K562 (cell line): ENCODE results near the gene OR6C1. TPM values are rescaled to one million over a fixed set of nuclear protein-coding genes. Genes with fewer than 3 reads are reported as not detected.

Source experiments
- ATAC-seq: fragments of 200-7000 bp; cut with Tn5 transposase; 3 replicates; pipeline ENCODE4 v1.9.1; 2020; ENCODE audit warnings: moderate library complexity
- BruUV-seq: library from RNA; stranded (reverse); fragments of 400-500 nt; replicated peaks from 2 replicates; lab custom pipeline; 2021; lab: Mats Ljungman, UMichigan
- CTCF ChIA-PET: fragments of 300-600 bp; formaldehyde crosslinking; extraction: SDS; loops from one replicate; lab custom pipeline; 2021; ENCODE audit warnings: low intra/inter-chr PET ratio; lab: Yijun Ruan, JAX
- POLR2A ChIA-PET: fragments of 300-600, 350-650 bp; sonication (Branson Sonifier 250); formaldehyde crosslinking; extraction: SDS; loops from one replicate; lab custom pipeline; 2021; ENCODE audit warnings: antibody characterized with exemption, inconsistent platforms; lab: Yijun Ruan, JAX
- DNase-seq, 4 experiments: peaks; one replicate each; pipeline versions ENCODE4 v3.0.0 to v3.0.0-alpha.2; 2011 to 2018; ENCODE audit warnings: low spot score in 3 of 4, mixed read lengths in 3 of 4; ENCODE audit errors: extremely low read depth in 1 of 4
- FAIRE-seq: peaks from 2 replicates; lab custom pipeline; 2011; peaks lifted over from hg19 to GRCh38; lab: Jason Lieb, UNC
- H2AFZ ChIP-seq: 2 replicates; pipeline ENCODE4 v1.6.0; 2011; ENCODE audit warnings: low read depth, low read length, control low read depth, inconsistent platforms
- H3K27ac ChIP-seq: fragments of 200-600 bp; 3 replicates; pipeline ENCODE4 v1.8.0; 2011; ENCODE audit warnings: low read depth, mild to moderate bottlenecking, control low read depth, inconsistent platforms, low read length, moderate library complexity, mixed read lengths; ENCODE audit errors: extremely low read depth
- H3K27me3 ChIP-seq, 2 experiments: fragments of 300-600 bp in 1 of 2; 2 replicates in 1 of 2; 3 replicates in 1 of 2; pipeline versions ENCODE4 v1.6.0 to v1.8.0; 2011; ENCODE audit warnings: inconsistent platforms in 2 of 2, low read length in 2 of 2, mild to moderate bottlenecking in 1 of 2, mixed read lengths in 1 of 2, moderate library complexity in 1 of 2; ENCODE audit not compliant: control insufficient read depth in 2 of 2, insufficient read depth in 2 of 2
- H3K36me3 ChIP-seq: fragments of 300-600 bp; 3 replicates; pipeline ENCODE4 v1.8.0; 2011; ENCODE audit warnings: mild to moderate bottlenecking, low read length, inconsistent platforms; ENCODE audit not compliant: control insufficient read depth, insufficient read depth
- H3K4me1 ChIP-seq, 2 experiments: fragments of 200-600 bp in 1 of 2; replicated peaks in 1 of 2; 2 replicates in 1 of 2; 3 replicates in 1 of 2; pipeline versions ENCODE4 v1.5.1 to v1.8.0; 2011; ENCODE audit warnings: inconsistent platforms in 2 of 2, low read length in 2 of 2, mild to moderate bottlenecking in 1 of 2, mixed read lengths in 1 of 2, moderate library complexity in 1 of 2; ENCODE audit not compliant: control insufficient read depth in 2 of 2, insufficient read depth in 2 of 2
- H3K4me2 ChIP-seq: 2 replicates; pipeline ENCODE4 v1.6.1; 2011; ENCODE audit warnings: low read length, control low read depth, inconsistent platforms, mixed read lengths; ENCODE audit not compliant: insufficient read depth
- H3K4me3 ChIP-seq: fragments of 200-600 bp; sonication (generic), shearing (Covaris generic); 2 replicates; pipeline ENCODE4 v1.5.1; 2016; ENCODE audit warnings: control low read depth, inconsistent platforms
- H3K79me2 ChIP-seq: fragments of 200-600 bp; 3 replicates; pipeline ENCODE4 v1.8.0; 2011; ENCODE audit warnings: low read length, inconsistent platforms; ENCODE audit not compliant: control insufficient read depth, insufficient read depth
- H3K9ac ChIP-seq, 2 experiments: 2 replicates each; pipeline versions ENCODE4 v1.6.0 to v1.6.1; 2011; ENCODE audit warnings: low read depth in 2 of 2, low read length in 2 of 2, control low read depth in 1 of 2, inconsistent platforms in 1 of 2, mild to moderate bottlenecking in 1 of 2, mixed read lengths in 1 of 2; ENCODE audit not compliant: insufficient read depth in 1 of 2
- H3K9me1 ChIP-seq: one replicate; pipeline ENCODE4 v1.6.0; 2011; ENCODE audit warnings: inconsistent platforms, mild to moderate bottlenecking, low read length, moderate library complexity; ENCODE audit not compliant: control insufficient read depth, insufficient read depth
- H3K9me3 ChIP-seq: replicated peaks from 2 replicates; pipeline ENCODE4 v1.5.1; 2011; ENCODE audit warnings: low read depth, low read length, inconsistent platforms; ENCODE audit not compliant: control insufficient read depth, insufficient read depth
- H4K20me1 ChIP-seq: replicated peaks from 2 replicates; pipeline ENCODE4 v1.6.1; 2011; ENCODE audit warnings: low read length, inconsistent platforms, mixed read lengths; ENCODE audit not compliant: control insufficient read depth, insufficient read depth
- CEBPG ChIP-seq, 3 experiments: fragments of 200-800 bp in 1 of 3; sonication (Bioruptor generic) in 1 of 3; sonication (generic) in 1 of 3; formaldehyde crosslinking in 1 of 3; IDR thresholded peaks in 2 of 3; conservative IDR thresholded peaks in 1 of 3; 2 replicates each; pipeline versions ENCODE4 v1.6.1 to v1.8.0; 2016 to 2022; ENCODE audit warnings: missing compliant biosample characterization in 2 of 3, missing genetic modification characterization in 2 of 3, mild to moderate bottlenecking in 1 of 3, missing genetic modification reagents in 1 of 3
- HNRNPH1 ChIP-seq: fragments of 200-400 bp; formaldehyde crosslinking; optimal IDR thresholded peaks from 2 replicates; pipeline ENCODE3; 2017; ENCODE audit warnings: low read depth, mild to moderate bottlenecking, low read length, moderate library complexity
- PTRF ChIP-seq: fragments of 450-650 bp; IDR thresholded peaks from 2 replicates; pipeline ENCODE4 v1.6.1; 2016; ENCODE audit warnings: mild to moderate bottlenecking, missing genetic modification characterization, missing compliant biosample characterization
- RBM39 ChIP-seq: fragments of 200-400 bp; formaldehyde crosslinking; optimal IDR thresholded peaks from 2 replicates; pipeline ENCODE3; 2018; ENCODE audit warnings: low read depth, low read length
- RFX5 ChIP-seq: IDR thresholded peaks from 2 replicates; pipeline ENCODE4 v1.6.1; 2011; ENCODE audit warnings: low read depth, mild to moderate bottlenecking, improper control_type of control experiment, low read length
- TAF1 ChIP-seq: IDR thresholded peaks from 2 replicates; pipeline ENCODE4 v1.6.1; 2011; ENCODE audit warnings: mild to moderate bottlenecking, low read length, moderate library complexity; ENCODE audit not compliant: insufficient read depth, control insufficient read depth, severe bottlenecking; ENCODE audit errors: extremely low read depth
- TEAD1 ChIP-seq, 2 experiments: fragments of 450-650 bp in 1 of 2; sonication (generic) in 1 of 2; formaldehyde crosslinking; IDR thresholded peaks; 2 replicates each; pipeline versions ENCODE4 v1.4.0 to v1.8.0; 2020 to 2022; ENCODE audit warnings: mild to moderate bottlenecking in 2 of 2, missing genetic modification reagents in 1 of 2
- ZBTB43 ChIP-seq: sonication (generic); formaldehyde crosslinking; IDR thresholded peaks from 2 replicates; pipeline ENCODE4 v1.8.0; 2023; ENCODE audit warnings: mild to moderate bottlenecking, missing genetic modification reagents
- ZFP36 ChIP-seq: fragments of 150-350 bp; IDR thresholded peaks from 2 replicates; pipeline ENCODE4 v1.6.1; 2018; ENCODE audit warnings: low read length, low read depth; ENCODE audit not compliant: partially characterized antibody
- ZFPM2 ChIP-seq: fragments of 250-450 bp; sonication (Bioruptor Pico); IDR thresholded peaks from 2 replicates; pipeline ENCODE4 v1.5.1; 2022; ENCODE audit warnings: mild to moderate bottlenecking
- ZNF316 ChIP-seq: fragments of 450-650 bp; IDR thresholded peaks from 2 replicates; pipeline ENCODE4 v1.6.1; 2016
- ZNF347 ChIP-seq: fragments of 450-650 bp; formaldehyde crosslinking; IDR thresholded peaks from 2 replicates; pipeline ENCODE4 v1.4.0; 2020; ENCODE audit warnings: low read depth, mild to moderate bottlenecking, moderate library complexity
- ZNF717 ChIP-seq: fragments of 250-450 bp; sonication (Bioruptor Pico); IDR thresholded peaks from 2 replicates; pipeline ENCODE4 v1.5.0; 2021
- WGBS: fragments of 100-300 bp; shearing (Covaris generic); methylation state at CpG from one replicate; pipeline ENCODE4 v1.1.6; 2016; ENCODE audit warnings: low coverage, mixed read lengths; ENCODE audit not compliant: insufficient coverage; ENCODE audit errors: missing lambda C conversion rate; 5-methylcytosine and 5-hydroxymethylcytosine counted together
- in situ Hi-C: fragments of 300-500 bp; cut with MboI; formaldehyde crosslinking; loops from 4 replicates; pipeline ENCODE4 v1.15.0; 2018; ENCODE audit warnings: inconsistent platforms, mixed read lengths
- intact Hi-C: fragments of 100-400 bp; cut with micrococcal nuclease; formaldehyde crosslinking; loops from 2 replicates; pipeline ENCODE4 v1.14.2; 2022
- polyA plus RNA-seq, 8 experiments: library from polyadenylated mRNA; depleted of rRNA in 4 of 8; stranded (reverse) in 5 of 8; unstranded in 3 of 8; fragments of >200 nt; fragmentation: Nextera tagmentation in 2 of 8; fragmentation: Illumina TruSeq in 1 of 8; extraction: Ambion mirVana in 2 of 8; extraction: Trizol in 1 of 8; gene quantifications; 2 replicates each; pipeline versions ENCODE4 v1.2.1 to v1.2.3, GENCODE V29; 2011 to 2014; ENCODE audit warnings: inconsistent platforms in 1 of 8, missing spikeins in 1 of 8
- total RNA-seq, 7 experiments: library from RNA; depleted of rRNA in 6 of 7; stranded (reverse); fragments of >200 nt in 6 of 7; fragmentation: Illumina TruSeq in 2 of 7; extraction: Trizol in 2 of 7; gene quantifications; 2 replicates each; pipeline versions ENCODE4 v1.2.1 to v1.2.3, GENCODE V29; 2011 to 2021; ENCODE audit warnings: low replicate concordance in 1 of 7
- TF ChIP-seq, protein P1 (sequence below): fragments of 250-450 bp; sonication (Bioruptor Pico); IDR thresholded peaks from 2 replicates; pipeline ENCODE4 v1.4.0; 2020; ENCODE audit warnings: borderline replicate concordance
- TF ChIP-seq, protein P2 (sequence below): sonication (generic); formaldehyde crosslinking; IDR thresholded peaks from 2 replicates; pipeline ENCODE4 v1.8.0; 2022; ENCODE audit warnings: mild to moderate bottlenecking, low read depth, missing genetic modification reagents

The OR6C1 gene
- total and polyA plus RNA-seq, 9 of the 15 experiments (the other 6 are each of a cell fraction or from before 2014, with no cell fraction given) = not detected

DNA sequence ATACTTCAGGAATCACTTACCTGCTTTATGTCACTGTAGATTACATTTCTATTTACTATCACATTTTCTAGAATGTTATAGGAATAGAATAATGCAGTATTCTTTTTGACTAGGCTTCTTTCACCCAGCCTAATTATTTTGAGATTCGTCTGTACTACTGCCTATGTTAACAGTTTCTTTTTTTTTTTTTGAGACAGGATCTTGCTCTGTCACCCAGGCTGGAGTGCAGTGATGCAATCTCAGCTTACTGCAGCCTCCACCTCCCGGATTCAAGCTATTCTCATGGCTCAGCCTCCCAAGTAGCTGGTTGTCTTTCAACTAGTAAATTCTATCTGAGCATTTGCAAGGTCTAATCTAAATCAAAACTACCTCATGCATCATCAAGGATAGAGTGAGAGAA is 24.1 kb upstream of the OR6C1 start (continued):
- no peak for TF ChIP-seq ZNF316

DNA sequence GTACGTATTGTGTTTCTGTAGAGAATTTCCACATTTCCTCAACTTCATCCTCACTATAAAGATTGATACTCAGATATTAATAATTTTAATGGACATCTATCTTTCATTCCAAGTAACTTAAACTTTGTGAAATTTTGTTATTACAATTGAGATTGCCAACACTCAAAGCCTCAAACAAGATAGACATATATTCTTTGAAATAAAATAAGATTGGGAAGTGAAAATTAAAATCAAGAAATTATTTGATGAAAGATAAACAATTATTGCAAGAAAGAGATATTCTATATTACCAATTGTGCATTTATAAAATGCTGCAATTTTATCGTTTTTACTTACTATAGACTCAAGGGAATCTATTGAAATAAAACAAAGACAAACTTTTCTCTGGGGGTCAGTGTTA is 17.7 kb upstream of the OR6C1 start, which contains the start of gene OR6C6:
Gene OR6C6 (minus strand): TSS at position 101 of the 400 bp plus-strand sequence. CDS start 1,337 bp downstream, outside the sequence.
- ChIA-PET POLR2A (no interaction called here), CTCF (no interaction called here)
- no peak within 1 kb of the TSS for H3K9ac ChIP-seq
- H4K20me1 ChIP-seq = no peaks in the 10 kb centered on the region
- H2AFZ ChIP-seq = no peak within 1 kb of the TSS
- no TSS peak for BruUV-seq
- WGBS = 2% methylated on average over 2 of the region's 2 CpGs
- H3K27me3 ChIP-seq = no peaks in the 10 kb centered on the region
- no peak for TF ChIP-seq ZNF347
- no peak for TF ChIP-seq ZFP36
- TF ChIP-seq PTRF (tag) = no peak
- TF ChIP-seq, protein P1, sequence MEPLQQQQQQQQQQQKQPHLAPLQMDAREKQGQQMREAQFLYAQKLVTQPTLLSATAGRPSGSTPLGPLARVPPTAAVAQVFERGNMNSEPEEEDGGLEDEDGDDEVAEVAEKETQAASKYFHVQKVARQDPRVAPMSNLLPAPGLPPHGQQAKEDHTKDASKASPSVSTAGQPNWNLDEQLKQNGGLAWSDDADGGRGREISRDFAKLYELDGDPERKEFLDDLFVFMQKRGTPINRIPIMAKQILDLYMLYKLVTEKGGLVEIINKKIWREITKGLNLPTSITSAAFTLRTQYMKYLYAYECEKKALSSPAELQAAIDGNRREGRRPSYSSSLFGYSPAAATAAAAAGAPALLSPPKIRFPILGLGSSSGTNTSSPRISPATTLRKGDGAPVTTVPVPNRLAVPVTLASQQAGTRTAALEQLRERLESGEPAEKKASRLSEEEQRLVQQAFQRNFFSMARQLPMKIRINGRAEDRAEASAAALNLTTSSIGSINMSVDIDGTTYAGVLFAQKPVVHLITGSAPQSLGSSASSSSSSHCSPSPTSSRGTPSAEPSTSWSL (CRISPR knock-in tag) = no peak
- no peak for TF ChIP-seq RBM39
- no peak for TF ChIP-seq CEBPG (CRISPR knock-in tag; IDR thresholded peaks at IDR 0.05)
- TF ChIP-seq CEBPG (tag; conservative IDR thresholded peaks at IDR 0.05 in 1 of 2, IDR thresholded peaks at IDR 0.05 in 1 of 2) = no peak
- no peak for TF ChIP-seq HNRNPH1
- TF ChIP-seq TEAD1 (CRISPR knock-in tag; IDR thresholded peaks at IDR 0.05) = no peak
- TF ChIP-seq, protein P2, sequence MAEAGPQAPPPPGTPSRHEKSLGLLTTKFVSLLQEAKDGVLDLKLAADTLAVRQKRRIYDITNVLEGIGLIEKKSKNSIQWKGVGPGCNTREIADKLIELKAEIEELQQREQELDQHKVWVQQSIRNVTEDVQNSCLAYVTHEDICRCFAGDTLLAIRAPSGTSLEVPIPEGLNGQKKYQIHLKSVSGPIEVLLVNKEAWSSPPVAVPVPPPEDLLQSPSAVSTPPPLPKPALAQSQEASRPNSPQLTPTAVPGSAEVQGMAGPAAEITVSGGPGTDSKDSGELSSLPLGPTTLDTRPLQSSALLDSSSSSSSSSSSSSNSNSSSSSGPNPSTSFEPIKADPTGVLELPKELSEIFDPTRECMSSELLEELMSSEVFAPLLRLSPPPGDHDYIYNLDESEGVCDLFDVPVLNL (CRISPR knock-in tag) = no peak
- TF ChIP-seq RFX5 = no peak
- TF ChIP-seq TAF1 = no peak
- TF ChIP-seq ZFPM2 (CRISPR knock-in tag) = no peak
- TF ChIP-seq ZNF717 (CRISPR knock-in tag) = no peak
- TF ChIP-seq ZBTB43 = no peak
- no peak within 1 kb of the TSS for H3K27ac ChIP-seq
- DNase-seq (no peak), FAIRE-seq (no peak), ATAC-seq (no peak)
- intact Hi-C loops (no loop called here), in situ Hi-C loops (no loop called here)
- no peak within 1 kb of the TSS for H3K4me2 ChIP-seq
- no peaks in the 10 kb centered on the region for H3K79me2 ChIP-seq
- no peaks in the 10 kb centered on the region for H3K9me3 ChIP-seq
- H3K9me1 ChIP-seq = no peaks in the 10 kb centered on the region
- no peak within 1 kb of the TSS for H3K4me3 ChIP-seq
- no peaks in the 10 kb centered on the region for H3K4me1 ChIP-seq
- H3K36me3 ChIP-seq = no peaks in the 10 kb centered on the region
